Subcutaneous adipose tissue (tissue), 4 donors: Measurements from ENCODE around the gene DCAF17. TPM values are rescaled to one million over a fixed set of nuclear protein-coding genes. Genes with fewer than 3 reads are reported as not detected.

Source experiments
- CTCF ChIP-seq: fragments of 450-650 bp; IDR thresholded peaks from one replicate; pipeline ENCODE4 v1.5.1; 2016; ENCODE audit warnings: low read depth, mild to moderate bottlenecking, control low read depth, antibody characterized with exemption, moderate library complexity
- total RNA-seq, 4 donors: library from RNA; depleted of rRNA; stranded (reverse); fragments of >200 nt; gene quantifications; one replicate each; pipeline ENCODE4 v1.1.0, GENCODE V29; 2016

Gene DCAF17
- total RNA-seq, 4 donors from 2014 or later = 14.3 to 29.4 (median 18.3) TPM

- TF ChIP-seq CTCF = no peak
Measured at GRCh38 chr2:171420728-171421563, 13.1 kb upstream of the DCAF17 start.

GRCh38 chr2:171430516-171431410, 3.3 kb upstream of the DCAF17 start:
- TF ChIP-seq CTCF = no peak

- no peak for TF ChIP-seq CTCF
Measured at GRCh38 chr2:171431677-171432167, 2.3 kb upstream of the DCAF17 start.

GRCh38 chr2:171432206-171432968, 1.6 kb upstream of the DCAF17 start:
- TF ChIP-seq CTCF = no peak

- no peak for TF ChIP-seq CTCF
Measured at GRCh38 chr2:171432969-171433762, 860 bp upstream of the DCAF17 start.

- TF ChIP-seq CTCF = no peak
Measured at GRCh38 chr2:171433763-171434012, 338 bp upstream of the DCAF17 start, which contains the start of gene METTL8. METTL8 (minus strand) TSS chr2:171433990; CDS start chr2:171392185, 41,805 bp downstream.
